ENCODE measurements around the gene XNDC1N.

Gene XNDC1N

DNA sequence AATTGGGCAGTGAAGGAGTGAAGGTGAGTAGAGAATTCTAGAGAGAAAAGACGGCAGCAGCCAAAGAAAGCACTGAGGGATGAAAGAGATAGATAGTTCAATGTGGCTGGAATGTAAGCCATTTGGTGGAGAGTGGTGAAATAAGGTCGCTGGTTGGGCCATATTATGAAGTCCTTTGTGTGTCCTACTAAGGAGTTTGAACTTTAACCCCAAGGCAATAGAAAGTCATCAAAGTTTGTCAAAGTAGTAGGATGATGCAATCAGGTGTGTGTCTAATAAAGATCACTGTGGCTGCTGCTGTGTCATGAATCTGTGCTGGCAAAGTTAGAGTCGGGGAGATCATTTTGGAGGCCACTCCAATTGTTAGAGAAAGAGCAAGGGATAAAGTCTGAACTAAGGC, 19.1 kb upstream of the XNDC1N start:
- H3K27me3 ChIP-seq (ENCODE audit: insufficient read depth, low read length) = no peaks in the 10 kb centered on the region
- H3K9ac ChIP-seq (ENCODE audit: low read length) = no peak overlapping the region
- no peak overlapping the region for H3K4me3 ChIP-seq (ENCODE audit: low read depth, low read length, poor library complexity, severe bottlenecking)
- no peak overlapping the region for H3K27ac ChIP-seq (ENCODE audit: low read depth, low read length, poor library complexity, severe bottlenecking)
- H4K20me1 ChIP-seq (ENCODE audit: insufficient read depth, low read length) = no peaks in the 10 kb centered on the region
- H3K4me2 ChIP-seq (ENCODE audit: low read length) = no peak overlapping the region
- H3K9me2 ChIP-seq (ENCODE audit: low read depth, low read length) = no peaks in the 10 kb centered on the region
- H3K4me1 ChIP-seq (ENCODE audit: insufficient read depth, low read length, severe bottlenecking) = peaks cover 27% of the 10 kb centered on the region
- H3K36me3 ChIP-seq (ENCODE audit: insufficient read depth, low read length) = peaks cover 4% of the 10 kb centered on the region; the same call in 1 of the 2 replicates
- H3F3A ChIP-seq (ENCODE audit: insufficient read depth, low read length) = no peaks in the 10 kb centered on the region
- peaks cover 26% of the 10 kb centered on the region; the same call in 1 of the 2 replicates for H3K79me2 ChIP-seq (ENCODE audit: insufficient read depth, low read length)
- no peak overlapping the region for H2AFZ ChIP-seq (ENCODE audit: low read length)
- TF ChIP-seq EZH2 (IDR thresholded peaks at IDR 0.05; ENCODE audit: borderline replicate concordance, low read length) = no peak
- TF ChIP-seq, protein P1, sequence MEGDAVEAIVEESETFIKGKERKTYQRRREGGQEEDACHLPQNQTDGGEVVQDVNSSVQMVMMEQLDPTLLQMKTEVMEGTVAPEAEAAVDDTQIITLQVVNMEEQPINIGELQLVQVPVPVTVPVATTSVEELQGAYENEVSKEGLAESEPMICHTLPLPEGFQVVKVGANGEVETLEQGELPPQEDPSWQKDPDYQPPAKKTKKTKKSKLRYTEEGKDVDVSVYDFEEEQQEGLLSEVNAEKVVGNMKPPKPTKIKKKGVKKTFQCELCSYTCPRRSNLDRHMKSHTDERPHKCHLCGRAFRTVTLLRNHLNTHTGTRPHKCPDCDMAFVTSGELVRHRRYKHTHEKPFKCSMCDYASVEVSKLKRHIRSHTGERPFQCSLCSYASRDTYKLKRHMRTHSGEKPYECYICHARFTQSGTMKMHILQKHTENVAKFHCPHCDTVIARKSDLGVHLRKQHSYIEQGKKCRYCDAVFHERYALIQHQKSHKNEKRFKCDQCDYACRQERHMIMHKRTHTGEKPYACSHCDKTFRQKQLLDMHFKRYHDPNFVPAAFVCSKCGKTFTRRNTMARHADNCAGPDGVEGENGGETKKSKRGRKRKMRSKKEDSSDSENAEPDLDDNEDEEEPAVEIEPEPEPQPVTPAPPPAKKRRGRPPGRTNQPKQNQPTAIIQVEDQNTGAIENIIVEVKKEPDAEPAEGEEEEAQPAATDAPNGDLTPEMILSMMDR (IDR thresholded peaks at IDR 0.05; ENCODE audit: low read length) = no peak
- no peaks in the 10 kb centered on the region for H3K9me3 ChIP-seq (ENCODE audit: low read length)

DNA sequence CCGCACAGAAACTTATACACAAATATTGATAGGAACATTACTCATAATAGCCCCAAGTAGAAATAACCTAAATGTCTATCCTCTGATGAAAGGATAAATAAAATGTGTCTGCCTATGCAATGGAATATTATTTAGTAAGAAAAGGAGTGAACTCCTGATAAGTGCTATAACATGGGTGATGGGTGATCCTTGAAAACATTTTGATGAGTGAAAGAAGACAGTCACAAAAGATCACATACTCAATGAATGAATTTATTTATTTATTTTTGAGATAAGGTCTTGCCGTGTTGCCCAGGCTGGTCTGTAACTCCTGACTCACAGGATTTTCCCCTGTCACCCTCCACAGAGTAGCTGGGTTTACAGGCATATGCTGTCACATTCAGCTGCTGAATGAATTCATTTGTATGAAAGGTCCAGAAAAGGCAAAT, 17.8 kb upstream of the XNDC1N start:
- H3K4me1 ChIP-seq (ENCODE audit: insufficient read depth, low read length, severe bottlenecking) = peaks cover 16% of the 10 kb centered on the region
- H3K27me3 ChIP-seq (ENCODE audit: insufficient read depth, low read length) = no peaks in the 10 kb centered on the region
- no peaks in the 10 kb centered on the region for H4K20me1 ChIP-seq (ENCODE audit: insufficient read depth, low read length)
- no peak overlapping the region for H2AFZ ChIP-seq (ENCODE audit: low read length)
- H3K9me2 ChIP-seq (ENCODE audit: low read depth, low read length) = no peaks in the 10 kb centered on the region
- no peak overlapping the region for H3K4me3 ChIP-seq (ENCODE audit: low read depth, low read length, poor library complexity, severe bottlenecking)
- no peaks in the 10 kb centered on the region for H3K9me3 ChIP-seq (ENCODE audit: low read length)
- H3K79me2 ChIP-seq (ENCODE audit: insufficient read depth, low read length) = peaks cover 28% of the 10 kb centered on the region; the same call in 1 of the 2 replicates
- peaks cover 9% of the 10 kb centered on the region; the same call in 1 of the 2 replicates for H3K36me3 ChIP-seq (ENCODE audit: insufficient read depth, low read length)
- TF ChIP-seq, protein P1 (IDR thresholded peaks at IDR 0.05; ENCODE audit: low read length) = no peak
- no peak for TF ChIP-seq EZH2 (IDR thresholded peaks at IDR 0.05; ENCODE audit: borderline replicate concordance, low read length)
- no peaks in the 10 kb centered on the region for H3F3A ChIP-seq (ENCODE audit: insufficient read depth, low read length)
- no peak overlapping the region for H3K9ac ChIP-seq (ENCODE audit: low read length)
- no peak overlapping the region for H3K4me2 ChIP-seq (ENCODE audit: low read length)
- no peak overlapping the region for H3K27ac ChIP-seq (ENCODE audit: low read depth, low read length, poor library complexity, severe bottlenecking)

DNA sequence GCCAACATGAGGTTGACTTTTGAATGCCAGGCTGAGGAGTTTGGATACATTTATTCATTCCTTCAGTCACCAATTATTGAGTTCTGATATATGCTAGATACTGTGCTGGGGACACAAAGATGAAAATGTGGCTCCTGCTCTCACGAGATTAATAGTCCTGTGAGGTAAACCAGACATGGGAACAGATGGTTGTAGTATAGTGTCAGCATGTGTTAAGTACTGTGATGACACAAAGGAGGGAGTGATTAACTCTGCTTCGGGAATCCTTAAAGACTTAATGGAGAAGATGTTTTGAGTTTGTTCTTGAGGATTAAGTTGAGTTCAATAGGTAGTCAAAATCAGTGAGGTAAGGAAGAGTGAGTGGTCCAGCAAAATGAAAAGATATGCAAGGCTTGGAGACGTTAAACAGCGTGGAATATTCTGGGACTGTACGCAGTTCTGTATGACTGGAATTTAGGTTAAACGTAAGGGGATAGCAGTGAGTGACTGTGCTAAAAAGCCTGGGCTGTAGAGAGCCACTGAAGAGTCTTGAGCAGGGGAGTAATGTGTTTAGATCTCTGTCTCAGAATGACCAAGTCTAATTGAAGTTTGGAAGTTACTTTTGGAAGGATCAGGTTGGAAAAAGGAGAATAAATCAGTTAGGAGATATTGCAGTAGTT, 12.3 kb upstream of the XNDC1N start:
- Histone ChIP-seq H3K4me3 (ENCODE audit: low read depth, low read length, poor library complexity, severe bottlenecking) (no peak overlapping the region), H3F3A (ENCODE audit: insufficient read depth, low read length) (no peaks in the 10 kb centered on the region), H3K36me3 (ENCODE audit: insufficient read depth, low read length) (peaks cover 21% of the 10 kb centered on the region; the same call in 1 of the 2 replicates), H3K27me3 (ENCODE audit: insufficient read depth, low read length) (no peaks in the 10 kb centered on the region), H3K4me2 (ENCODE audit: low read length) (no peak overlapping the region), H3K27ac (ENCODE audit: low read depth, low read length, poor library complexity, severe bottlenecking) (no peak overlapping the region), H3K79me2 (ENCODE audit: insufficient read depth, low read length) (peaks cover 51% of the 10 kb centered on the region), H2AFZ (ENCODE audit: low read length) (no peak overlapping the region), H3K4me1 (ENCODE audit: insufficient read depth, low read length, severe bottlenecking) (peaks cover 8% of the 10 kb centered on the region), H3K9ac (ENCODE audit: low read length) (no peak overlapping the region), H4K20me1 (ENCODE audit: insufficient read depth, low read length) (no peaks in the 10 kb centered on the region), H3K9me3 (ENCODE audit: low read length) (no peaks in the 10 kb centered on the region), H3K9me2 (ENCODE audit: low read depth, low read length) (no peaks in the 10 kb centered on the region)
- no peak for TF ChIP-seq EZH2 (IDR thresholded peaks at IDR 0.05; ENCODE audit: borderline replicate concordance, low read length)
- TF ChIP-seq, protein P1 (IDR thresholded peaks at IDR 0.05; ENCODE audit: low read length) = no peak

Data from OCI-LY1 (cell line).